Measurements from ENCODE around the gene AICDA. TPM values are rescaled to one million over a fixed set of nuclear protein-coding genes. Genes with fewer than 3 reads are reported as not detected.
"Not testable (repeated sequence)": the region's sequence is repeated elsewhere in the genome, so short reads cannot be mapped to it uniquely, and the experiment has no call there.

The AICDA gene
- total and polyA plus RNA-seq, 2 experiments from 2014 or later: 1.7 TPM; not detected in 1

DNA sequence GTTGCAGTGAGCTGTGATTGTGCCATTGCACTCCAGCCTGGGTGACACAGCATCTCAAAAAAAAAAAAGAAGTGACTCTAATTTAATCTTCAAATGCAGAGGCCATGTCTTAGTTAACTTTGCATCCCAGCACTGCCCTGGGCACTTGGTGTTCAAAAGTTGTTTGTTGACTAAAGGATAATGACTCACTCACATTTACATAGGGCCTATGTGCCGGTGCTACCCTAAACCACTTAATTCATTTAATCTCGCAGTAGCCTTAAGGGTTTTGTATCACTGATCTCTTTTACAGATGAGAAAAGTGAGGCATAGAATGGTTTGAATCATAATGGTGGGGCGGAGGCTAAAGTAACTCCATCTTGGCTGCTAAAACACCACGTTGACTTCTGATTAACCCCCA is 26.3 kb upstream of the AICDA start:
- no peaks in the 10 kb centered on the region for H3K4me1 ChIP-seq (ENCODE audit: low read depth)
- no peak overlapping the region for H3K27ac ChIP-seq
- H3K27me3 ChIP-seq: no peaks in the 10 kb centered on the region
- TF ChIP-seq, protein P1, sequence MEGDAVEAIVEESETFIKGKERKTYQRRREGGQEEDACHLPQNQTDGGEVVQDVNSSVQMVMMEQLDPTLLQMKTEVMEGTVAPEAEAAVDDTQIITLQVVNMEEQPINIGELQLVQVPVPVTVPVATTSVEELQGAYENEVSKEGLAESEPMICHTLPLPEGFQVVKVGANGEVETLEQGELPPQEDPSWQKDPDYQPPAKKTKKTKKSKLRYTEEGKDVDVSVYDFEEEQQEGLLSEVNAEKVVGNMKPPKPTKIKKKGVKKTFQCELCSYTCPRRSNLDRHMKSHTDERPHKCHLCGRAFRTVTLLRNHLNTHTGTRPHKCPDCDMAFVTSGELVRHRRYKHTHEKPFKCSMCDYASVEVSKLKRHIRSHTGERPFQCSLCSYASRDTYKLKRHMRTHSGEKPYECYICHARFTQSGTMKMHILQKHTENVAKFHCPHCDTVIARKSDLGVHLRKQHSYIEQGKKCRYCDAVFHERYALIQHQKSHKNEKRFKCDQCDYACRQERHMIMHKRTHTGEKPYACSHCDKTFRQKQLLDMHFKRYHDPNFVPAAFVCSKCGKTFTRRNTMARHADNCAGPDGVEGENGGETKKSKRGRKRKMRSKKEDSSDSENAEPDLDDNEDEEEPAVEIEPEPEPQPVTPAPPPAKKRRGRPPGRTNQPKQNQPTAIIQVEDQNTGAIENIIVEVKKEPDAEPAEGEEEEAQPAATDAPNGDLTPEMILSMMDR (IDR thresholded peaks at IDR 0.05; ENCODE audit: low read depth, low read length): no peak
- no peaks in the 10 kb centered on the region for H3K36me3 ChIP-seq
- no peak for DNase-seq (ENCODE audit: low read depth in 1 of 2, low spot score in 1 of 2)
- no peak overlapping the region for H3K4me3 ChIP-seq
- H3K9me3 ChIP-seq (ENCODE audit: low read depth): no peaks in the 10 kb centered on the region

DNA sequence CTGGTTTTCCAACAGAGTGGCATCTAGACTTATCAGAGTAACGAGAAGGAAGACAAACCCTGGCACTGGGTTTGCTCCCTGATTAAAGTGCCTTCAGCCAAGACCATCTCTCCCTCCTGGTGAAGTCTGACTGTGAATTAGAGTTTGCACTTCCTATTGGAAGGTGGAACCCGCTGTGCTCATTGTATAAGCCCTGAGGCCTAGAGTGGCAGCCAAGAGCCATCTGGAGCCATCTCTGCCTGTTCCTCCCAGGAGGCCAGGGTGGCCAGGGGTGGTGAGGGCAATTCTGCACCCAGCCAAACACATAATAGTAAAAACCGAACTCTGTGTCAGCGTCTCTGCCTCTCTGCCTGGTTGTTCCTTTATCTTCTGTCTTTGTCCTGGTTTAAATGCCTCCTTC is 25.0 kb upstream of the AICDA start:
- no peaks in the 10 kb centered on the region for H3K36me3 ChIP-seq
- no peak for DNase-seq (ENCODE audit: low read depth in 1 of 2, low spot score in 1 of 2)
- H3K9me3 ChIP-seq (ENCODE audit: low read depth): no peaks in the 10 kb centered on the region
- H3K4me3 ChIP-seq: no peak overlapping the region
- TF ChIP-seq, protein P1 (IDR thresholded peaks at IDR 0.05; ENCODE audit: low read depth, low read length): no peak
- no peaks in the 10 kb centered on the region for H3K4me1 ChIP-seq (ENCODE audit: low read depth)
- H3K27me3 ChIP-seq: no peaks in the 10 kb centered on the region
- H3K27ac ChIP-seq: no peak overlapping the region

DNA sequence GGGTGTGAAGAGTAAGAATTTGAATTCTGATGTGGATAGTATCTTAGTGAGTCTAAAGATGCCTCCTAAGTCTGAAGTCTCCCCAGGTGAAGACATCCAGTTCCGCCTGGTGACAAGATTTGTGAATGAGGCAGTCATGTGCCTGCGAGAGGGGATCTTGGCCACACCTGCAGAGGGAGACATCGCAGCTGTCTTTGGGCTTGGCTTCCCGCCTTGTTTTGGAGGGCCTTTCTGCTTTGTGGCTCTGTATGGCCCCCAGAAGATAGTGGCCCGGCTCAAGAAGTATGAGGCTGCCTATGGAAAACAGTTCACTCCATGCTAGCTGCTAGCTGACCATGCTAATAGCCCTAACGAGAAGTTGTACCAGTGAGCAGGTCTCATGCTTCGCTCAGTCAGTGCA is 24.6 kb upstream of the AICDA start:
- Histone ChIP-seq H3K27ac (no peak overlapping the region), H3K4me3 (no peak overlapping the region), H3K4me1 (ENCODE audit: low read depth) (no peaks in the 10 kb centered on the region), H3K27me3 (no peaks in the 10 kb centered on the region), H3K36me3 (no peaks in the 10 kb centered on the region), H3K9me3 (ENCODE audit: low read depth) (no peaks in the 10 kb centered on the region)
- DNase-seq (ENCODE audit: low read depth in 1 of 2, low spot score in 1 of 2): no peak
- TF ChIP-seq, protein P1 (IDR thresholded peaks at IDR 0.05; ENCODE audit: low read depth, low read length): no peak

DNA sequence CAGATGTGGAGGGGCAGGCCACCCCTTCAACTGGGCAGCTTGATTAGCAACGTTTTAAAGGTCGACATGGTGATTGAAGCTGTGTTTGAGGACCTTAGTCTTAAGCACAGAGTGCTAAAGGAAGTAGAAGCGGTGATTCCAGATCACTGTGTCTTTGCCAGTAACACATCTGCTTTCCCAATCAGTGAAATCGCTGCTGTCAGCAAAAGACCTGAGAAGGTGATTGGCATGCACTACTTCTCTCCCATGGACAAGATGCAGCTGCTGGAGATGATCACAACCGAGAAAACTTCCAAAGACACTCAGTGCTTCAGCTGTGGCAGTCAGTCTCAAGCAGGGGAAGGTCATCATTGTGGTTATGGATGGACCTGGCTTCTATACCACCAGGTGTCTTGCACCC is 23.9 kb upstream of the AICDA start:
- Histone ChIP-seq H3K9me3 (ENCODE audit: low read depth) (no peaks in the 10 kb centered on the region), H3K27me3 (no peaks in the 10 kb centered on the region), H3K36me3 (no peaks in the 10 kb centered on the region), H3K4me3 (no peak overlapping the region), H3K4me1 (ENCODE audit: low read depth) (no peaks in the 10 kb centered on the region), H3K27ac (no peak overlapping the region)
- no peak for DNase-seq (ENCODE audit: low read depth in 1 of 2, low spot score in 1 of 2)
- TF ChIP-seq, protein P1 (IDR thresholded peaks at IDR 0.05; ENCODE audit: low read depth, low read length): no peak

DNA sequence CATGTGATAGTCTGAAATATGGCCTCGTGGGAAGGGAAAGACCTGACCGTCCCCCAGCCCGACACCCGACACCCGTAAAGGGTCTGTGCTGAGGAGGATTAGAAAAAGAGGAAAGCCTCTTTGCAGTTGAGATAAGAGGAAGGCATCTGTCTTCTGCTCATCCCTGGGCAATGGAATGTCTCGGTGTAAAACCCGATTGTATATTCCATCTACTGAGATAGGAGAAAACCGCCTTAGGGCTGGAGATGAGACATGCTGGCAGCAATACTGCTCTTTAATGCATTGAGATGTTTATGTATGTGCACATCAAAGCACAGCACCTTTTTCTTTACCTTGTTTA is 23.3 kb upstream of the AICDA start:
- H3K4me1 ChIP-seq (ENCODE audit: low read depth); H3K27ac ChIP-seq; DNase-seq (ENCODE audit: low read depth in 1 of 2, low spot score in 1 of 2); H3K4me3 ChIP-seq; H3K9me3 ChIP-seq (ENCODE audit: low read depth); H3K36me3 ChIP-seq; H3K27me3 ChIP-seq: not testable (repeated sequence)

DNA sequence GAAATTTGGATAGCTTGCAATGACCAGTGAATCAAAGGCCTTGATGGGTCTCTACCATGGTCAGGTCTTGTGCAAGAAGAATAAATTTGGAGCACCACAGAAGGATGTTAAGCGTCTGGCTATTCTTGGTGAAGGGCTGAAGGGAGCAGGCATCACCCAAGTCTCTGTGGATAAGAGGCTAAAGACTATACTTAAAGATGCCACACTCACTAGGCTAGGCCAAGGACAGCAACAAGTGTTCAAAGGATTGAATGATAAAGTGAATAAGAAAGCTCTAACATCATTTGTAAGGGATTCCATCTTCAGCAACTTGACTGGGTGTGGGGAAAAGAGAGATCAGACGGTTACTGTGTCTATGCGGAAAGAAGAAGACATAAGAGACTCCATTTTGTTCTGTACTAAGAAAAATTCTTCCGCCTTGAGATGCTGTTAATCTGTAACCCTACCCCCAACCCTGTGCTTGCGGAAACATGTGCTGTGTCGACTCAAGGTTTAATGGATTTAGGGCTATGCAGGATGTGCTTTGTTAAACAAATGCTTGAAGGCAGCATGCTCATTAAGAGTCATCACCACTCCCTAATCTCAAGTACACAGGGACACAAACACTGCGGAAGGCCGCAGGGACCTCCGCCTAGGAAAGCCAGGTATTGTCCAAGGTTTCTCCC is 22.8 kb upstream of the AICDA start:
- not testable (repeated sequence) for H3K4me1 ChIP-seq (ENCODE audit: low read depth); DNase-seq (ENCODE audit: low read depth in 1 of 2, low spot score in 1 of 2); H3K4me3 ChIP-seq; H3K36me3 ChIP-seq; H3K27ac ChIP-seq; H3K27me3 ChIP-seq; H3K9me3 ChIP-seq (ENCODE audit: low read depth)

DNA sequence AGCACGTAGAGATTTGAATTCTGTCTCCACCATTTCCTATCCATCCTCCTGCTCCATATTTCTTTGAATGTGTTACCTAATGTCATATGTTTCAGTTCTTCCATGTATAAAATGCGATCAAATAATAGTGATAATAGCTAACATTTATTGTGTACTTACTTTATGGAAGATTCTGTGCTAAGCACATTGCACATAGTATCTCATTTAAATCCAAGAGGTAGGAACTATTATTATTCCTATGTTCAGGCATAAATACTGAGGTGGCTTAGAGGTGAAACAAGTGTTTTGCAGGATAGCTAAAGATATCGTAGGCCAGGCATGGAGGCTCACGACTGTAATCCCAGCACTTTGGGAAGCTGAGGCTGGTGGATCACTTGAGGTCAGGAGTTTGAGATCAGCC is 17.5 kb upstream of the AICDA start:
- DNase-seq (ENCODE audit: low read depth in 1 of 2, low spot score in 1 of 2): no peak
- TF ChIP-seq, protein P1 (IDR thresholded peaks at IDR 0.05; ENCODE audit: low read depth, low read length): no peak
- H3K4me1 ChIP-seq (ENCODE audit: low read depth): peaks cover 9% of the 10 kb centered on the region
- no peaks in the 10 kb centered on the region for H3K9me3 ChIP-seq (ENCODE audit: low read depth)
- no peaks in the 10 kb centered on the region for H3K27me3 ChIP-seq
- no peak overlapping the region for H3K4me3 ChIP-seq
- H3K27ac ChIP-seq: no peak overlapping the region
- H3K36me3 ChIP-seq: no peaks in the 10 kb centered on the region

Data from cardiac muscle cell (in vitro differentiated cells and primary cell).